Measurements from ENCODE around the gene NUDT1. TPM values are rescaled to one million over a fixed set of nuclear protein-coding genes. Genes with fewer than 3 reads are reported as not detected.

Gene NUDT1
- total RNA-seq, 4 donors from 2014 or later: 4.2 to 23.6 (median 9.5) TPM; not detected in 1

GRCh38 chr7:2211259-2211880 is 30.7 kb upstream of the NUDT1 start:
- intact Hi-C loops (cut with DNase I; ENCODE audit: low total_unique reads) (no loop called here), in situ Hi-C loops (cut with MboI; ENCODE audit: low pct_ligation_motif_present in 1 of 4, low pct_unique_long_range_greater_than_20kb in 1 of 4, low sequenced_read_pairs in 3 of 4) (loop anchor here in 3 of 4 donors (25.0 kb wide), 2 partner anchors 549 to 624 kb away; partner anchors contain the start of gene ELFN1 (in 2 of the 3))
- TF ChIP-seq POLR2A (IDR thresholded peaks at IDR 0.05): no peak
- no peak for TF ChIP-seq CTCF (IDR thresholded peaks at IDR 0.05)
- no peak for TF ChIP-seq POLR2AphosphoS5 (IDR thresholded peaks at IDR 0.05)
- no peak for TF ChIP-seq EP300 (IDR thresholded peaks at IDR 0.05; ENCODE audit: low read depth)
- Histone ChIP-seq H3K4me1 (no peaks in the 10 kb centered on the region), H3K4me3 (no peak overlapping the region), H3K9me3 (no peaks in the 10 kb centered on the region), H3K36me3 (peaks cover 0 to 11% (median 3%) of the 10 kb centered on the region in 4 donors), H3K27ac (no peak overlapping the region), H3K27me3 (no peaks in the 10 kb centered on the region)
- 88% methylated on average over 14 of the region's 15 CpGs; no CpG with 5 or more reads in 1 of the 2 donors for WGBS, 2 donors (ENCODE audit: low coverage in 1 of 2)
- DNase-seq: no peak

- no peaks in the 10 kb centered on the region for H3K9me3 ChIP-seq
- H3K27ac ChIP-seq: no peak overlapping the region
- no peak for DNase-seq
- whole genome bisulfite sequencing, 2 donors (ENCODE audit: low coverage in 1 of 2): 94% methylated on average over 13 of the region's 13 CpGs; no CpG with 5 or more reads in 1 of the 2 donors
- in situ Hi-C loops (cut with MboI; ENCODE audit: low pct_ligation_motif_present in 1 of 4, low pct_unique_long_range_greater_than_20kb in 1 of 4, low sequenced_read_pairs in 3 of 4): loop anchor here in 3 of 4 donors (25.0 kb wide), 2 partner anchors 550 to 625 kb away; partner anchors contain the start of gene ELFN1 (in 2 of the 3)
- intact Hi-C loops (cut with DNase I; ENCODE audit: low total_unique reads): no loop called here
- H3K4me1 ChIP-seq: no peaks in the 10 kb centered on the region
- TF ChIP-seq POLR2A (IDR thresholded peaks at IDR 0.05) (no peak), CTCF (IDR thresholded peaks at IDR 0.05) (no peak), POLR2AphosphoS5 (IDR thresholded peaks at IDR 0.05) (no peak), EP300 (IDR thresholded peaks at IDR 0.05; ENCODE audit: low read depth) (no peak)
- H3K36me3 ChIP-seq: peaks cover 0 to 11% (median 5%) of the 10 kb centered on the region in 4 donors
- H3K4me3 ChIP-seq: no peak overlapping the region
- H3K27me3 ChIP-seq: no peaks in the 10 kb centered on the region
Measured at GRCh38 chr7:2211926-2212325, 30.1 kb upstream of the NUDT1 start.

- in situ Hi-C loops (cut with MboI; ENCODE audit: low pct_ligation_motif_present in 1 of 4, low pct_unique_long_range_greater_than_20kb in 1 of 4, low sequenced_read_pairs in 3 of 4): loop anchor here in 3 of 4 donors (25.0 kb wide), 2 partner anchors 551 to 626 kb away; partner anchors contain the start of gene ELFN1 (in 2 of the 3)
- 97% methylated on average over 10 of the region's 10 CpGs; no CpG with 5 or more reads in 1 of the 2 donors for WGBS, 2 donors (ENCODE audit: low coverage in 1 of 2)
- Histone ChIP-seq H3K27me3 (no peaks in the 10 kb centered on the region), H3K27ac (no peak overlapping the region), H3K9me3 (no peaks in the 10 kb centered on the region), H3K4me3 (no peak overlapping the region), H3K36me3 (peaks cover 0 to 17% (median 7%) of the 10 kb centered on the region in 4 donors), H3K4me1 (no peaks in the 10 kb centered on the region)
- TF ChIP-seq EP300 (IDR thresholded peaks at IDR 0.05; ENCODE audit: low read depth) (no peak), CTCF (IDR thresholded peaks at IDR 0.05) (no peak), POLR2AphosphoS5 (IDR thresholded peaks at IDR 0.05) (no peak), POLR2A (IDR thresholded peaks at IDR 0.05) (no peak)
- intact Hi-C loops (cut with DNase I; ENCODE audit: low total_unique reads): no loop called here
- no peak for DNase-seq
Measured at GRCh38 chr7:2212906-2213305, 29.1 kb upstream of the NUDT1 start.

GRCh38 chr7:2213551-2214215 is 28.3 kb upstream of the NUDT1 start:
- WGBS, 2 donors (ENCODE audit: low coverage in 1 of 2): 99% methylated on average over 15 of the region's 15 CpGs; no CpG with 5 or more reads in 1 of the 2 donors
- TF ChIP-seq EP300 (IDR thresholded peaks at IDR 0.05; ENCODE audit: low read depth) (no peak), POLR2AphosphoS5 (IDR thresholded peaks at IDR 0.05) (no peak), CTCF (IDR thresholded peaks at IDR 0.05) (no peak)
- H3K9me3 ChIP-seq: no peaks in the 10 kb centered on the region
- H3K27me3 ChIP-seq: no peaks in the 10 kb centered on the region
- no peak overlapping the region for H3K27ac ChIP-seq
- H3K36me3 ChIP-seq: peaks cover 0 to 17% (median 7%) of the 10 kb centered on the region in 4 donors
- no peak overlapping the region for H3K4me3 ChIP-seq
- in situ Hi-C loops (cut with MboI; ENCODE audit: low pct_ligation_motif_present in 1 of 4, low pct_unique_long_range_greater_than_20kb in 1 of 4, low sequenced_read_pairs in 3 of 4): loop anchor here in 3 of 4 donors (25.0 kb wide), 2 partner anchors 551 to 626 kb away; partner anchors contain the start of gene ELFN1 (in 2 of the 3)
- DNase-seq: no peak
- H3K4me1 ChIP-seq: no peaks in the 10 kb centered on the region
- intact Hi-C loops (cut with DNase I; ENCODE audit: low total_unique reads): no loop called here

All from transverse colon (tissue), 4 donors.